IMR-90 (cell line): ENCODE measurements around the gene XRN2.

ENCODE experiments used
- BHLHE40 ChIP-seq: fragments of 150-350 bp; IDR thresholded peaks from 2 replicates; pipeline ENCODE4 v1.6.1; 2016; ENCODE audit warnings: mild to moderate bottlenecking, low read depth, low read length
- MAFK ChIP-seq: IDR thresholded peaks from 2 replicates; pipeline ENCODE4 v1.6.1; 2012; ENCODE audit warnings: low read depth, low read length, improper control_type of control experiment
- MAZ ChIP-seq: IDR thresholded peaks from 2 replicates; pipeline ENCODE4 v1.6.1; 2012; ENCODE audit warnings: low read depth, mild to moderate bottlenecking, low read length, improper control_type of control experiment, moderate library complexity, borderline replicate concordance
- NFE2L2 ChIP-seq: fragments of 150-350 bp; IDR thresholded peaks from 2 replicates; pipeline ENCODE4 v1.6.1; 2016; ENCODE audit warnings: low read depth, mild to moderate bottlenecking, low read length
- POLR2A ChIP-seq: IDR thresholded peaks from 2 replicates; pipeline ENCODE4 v1.6.1; 2012; ENCODE audit warnings: mild to moderate bottlenecking, low read depth, low read length
- RAD21 ChIP-seq: IDR thresholded peaks from 2 replicates; pipeline ENCODE4 v1.6.1; 2012; ENCODE audit warnings: low read length, improper control_type of control experiment
- RCOR1 ChIP-seq: IDR thresholded peaks from 2 replicates; pipeline ENCODE4 v1.6.1; 2012; ENCODE audit warnings: mild to moderate bottlenecking, low read length, improper control_type of control experiment; ENCODE audit not compliant: insufficient replicate concordance
- RFX5 ChIP-seq: IDR thresholded peaks from 2 replicates; pipeline ENCODE4 v1.8.0; 2012; ENCODE audit warnings: low read depth, mild to moderate bottlenecking, low read length, moderate library complexity
- TF ChIP-seq, protein P1 (sequence below): conservative IDR thresholded peaks from 2 replicates; pipeline ENCODE4 v1.5.1; 2012; ENCODE audit warnings: mild to moderate bottlenecking, low read depth, low read length, improper control_type of control experiment
- TF ChIP-seq, protein P2 (sequence below): fragments of 150-350 bp; IDR thresholded peaks from 2 replicates; pipeline ENCODE4 v1.6.1; 2017; ENCODE audit warnings: mild to moderate bottlenecking, antibody characterized with exemption, low read length, low read depth

DNA sequence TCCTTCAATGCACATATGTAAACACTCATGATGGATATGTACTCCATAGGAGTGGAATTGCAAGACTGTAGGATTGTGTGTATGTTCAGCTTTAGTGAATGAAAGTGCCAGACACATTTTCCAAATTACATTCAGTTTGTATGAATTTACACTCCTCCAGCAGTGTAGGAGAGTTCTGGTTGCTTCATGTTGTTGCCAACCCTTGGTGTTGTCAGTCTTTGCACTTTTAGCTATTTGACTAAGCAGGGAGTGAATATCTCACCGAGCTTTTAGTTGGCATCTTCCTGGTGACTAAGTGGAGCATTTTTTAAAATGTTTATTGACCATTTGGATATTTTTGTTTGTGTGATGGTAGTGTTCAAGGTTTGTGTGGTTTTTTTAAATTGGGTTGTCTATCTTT, 70.3 kb downstream of the XRN2 start:
- TF ChIP-seq, protein P1, sequence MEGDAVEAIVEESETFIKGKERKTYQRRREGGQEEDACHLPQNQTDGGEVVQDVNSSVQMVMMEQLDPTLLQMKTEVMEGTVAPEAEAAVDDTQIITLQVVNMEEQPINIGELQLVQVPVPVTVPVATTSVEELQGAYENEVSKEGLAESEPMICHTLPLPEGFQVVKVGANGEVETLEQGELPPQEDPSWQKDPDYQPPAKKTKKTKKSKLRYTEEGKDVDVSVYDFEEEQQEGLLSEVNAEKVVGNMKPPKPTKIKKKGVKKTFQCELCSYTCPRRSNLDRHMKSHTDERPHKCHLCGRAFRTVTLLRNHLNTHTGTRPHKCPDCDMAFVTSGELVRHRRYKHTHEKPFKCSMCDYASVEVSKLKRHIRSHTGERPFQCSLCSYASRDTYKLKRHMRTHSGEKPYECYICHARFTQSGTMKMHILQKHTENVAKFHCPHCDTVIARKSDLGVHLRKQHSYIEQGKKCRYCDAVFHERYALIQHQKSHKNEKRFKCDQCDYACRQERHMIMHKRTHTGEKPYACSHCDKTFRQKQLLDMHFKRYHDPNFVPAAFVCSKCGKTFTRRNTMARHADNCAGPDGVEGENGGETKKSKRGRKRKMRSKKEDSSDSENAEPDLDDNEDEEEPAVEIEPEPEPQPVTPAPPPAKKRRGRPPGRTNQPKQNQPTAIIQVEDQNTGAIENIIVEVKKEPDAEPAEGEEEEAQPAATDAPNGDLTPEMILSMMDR, result no peak
- TF ChIP-seq, protein P2, sequence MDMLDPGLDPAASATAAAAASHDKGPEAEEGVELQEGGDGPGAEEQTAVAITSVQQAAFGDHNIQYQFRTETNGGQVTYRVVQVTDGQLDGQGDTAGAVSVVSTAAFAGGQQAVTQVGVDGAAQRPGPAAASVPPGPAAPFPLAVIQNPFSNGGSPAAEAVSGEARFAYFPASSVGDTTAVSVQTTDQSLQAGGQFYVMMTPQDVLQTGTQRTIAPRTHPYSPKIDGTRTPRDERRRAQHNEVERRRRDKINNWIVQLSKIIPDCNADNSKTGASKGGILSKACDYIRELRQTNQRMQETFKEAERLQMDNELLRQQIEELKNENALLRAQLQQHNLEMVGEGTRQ, result no peak
- TF ChIP-seq RCOR1 (no peak), NFE2L2 (no peak), POLR2A (no peak), BHLHE40 (no peak), MAZ (no peak), RAD21 (no peak), RFX5 (no peak), MAFK (no peak)
